GM20431 (cell line): ENCODE results near the gene C10orf143.
"Not testable (repeated sequence)": the region's sequence is repeated elsewhere in the genome, so short reads cannot be mapped to it uniquely, and the experiment has no call there.

Experiments
- in situ Hi-C: fragments of 300-500 bp; cut with MseI, MboI; formaldehyde crosslinking; loops from one replicate; pipeline ENCODE4 v1.15.0; 2020; ENCODE audit warnings: low sequenced_read_pairs; ENCODE audit not compliant: unreplicated experiment

Gene C10orf143

DNA sequence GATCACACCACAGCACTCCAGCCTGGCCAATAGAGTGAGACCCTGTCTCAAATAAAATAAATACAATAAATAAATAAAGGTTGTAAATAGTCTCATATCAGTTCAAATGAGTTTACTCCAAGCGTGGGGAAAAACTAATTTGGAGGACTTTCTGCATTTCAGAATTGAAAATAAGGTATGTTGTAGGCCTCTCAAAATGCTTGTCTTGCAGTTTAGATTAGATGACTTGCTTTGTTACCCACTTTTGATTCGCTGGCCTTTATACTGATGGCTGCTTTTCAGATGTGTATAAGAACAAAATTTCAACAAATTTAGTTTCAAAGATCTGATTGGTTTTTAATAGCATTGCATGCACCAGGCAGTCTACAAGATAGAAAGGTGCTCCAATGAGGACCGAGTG, 2.2 kb upstream of the C10orf143 start:
- in situ Hi-C loops = no loop called here

DNA sequence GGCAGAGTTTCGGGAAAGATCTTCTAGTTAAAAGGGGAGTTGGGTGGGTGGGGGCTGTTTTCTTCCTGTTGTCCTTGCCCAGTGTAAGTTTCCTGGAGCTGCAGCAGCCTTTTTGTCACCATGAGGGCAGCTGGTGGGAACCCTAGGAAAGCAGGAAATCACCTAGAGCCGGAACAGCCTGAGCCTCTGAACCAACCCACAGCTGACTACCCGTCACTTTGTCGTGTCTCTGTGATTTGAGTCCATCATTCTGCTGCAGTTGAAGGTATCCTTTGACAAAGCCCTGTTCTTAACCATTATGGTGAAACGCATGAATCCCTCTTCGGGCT, 1.2 kb upstream of the C10orf143 start:
- in situ Hi-C loops = no loop called here

DNA sequence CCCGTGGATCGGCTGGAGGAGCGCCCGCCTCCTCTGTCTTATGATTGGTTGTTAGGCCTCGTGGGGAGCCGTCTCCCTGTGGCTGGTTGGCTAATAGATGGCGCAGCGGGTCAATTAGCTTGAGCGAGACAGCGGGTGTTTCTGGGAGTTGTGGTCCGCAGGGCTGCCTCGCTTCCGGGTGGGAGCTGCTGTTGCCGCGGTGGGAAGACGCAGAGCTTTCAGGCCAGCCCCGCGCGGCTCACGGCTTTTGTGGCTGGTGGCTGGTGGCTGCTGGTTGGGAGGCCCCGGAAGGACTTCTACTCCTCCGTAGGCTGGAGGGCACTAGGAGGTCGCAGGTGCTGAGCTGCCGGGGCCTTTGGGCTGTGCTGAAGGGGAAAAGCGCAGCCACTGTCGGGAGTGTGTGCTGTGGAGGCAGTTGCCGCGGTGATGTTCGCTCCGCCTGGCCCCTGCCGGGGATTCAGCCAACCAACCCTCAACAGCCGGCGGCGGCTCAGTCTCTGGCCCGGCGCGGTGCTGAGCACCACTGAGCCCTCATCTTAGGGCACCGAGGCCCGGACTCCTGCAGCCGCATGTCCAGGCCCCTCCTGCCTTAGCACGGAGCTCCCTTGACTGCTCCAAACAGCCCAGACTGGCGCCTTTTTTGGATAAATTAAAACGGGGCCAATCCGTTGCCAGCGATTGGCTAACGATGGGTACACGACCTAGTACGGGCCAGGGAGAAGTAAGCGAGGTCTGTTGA, 652 bp upstream of the C10orf143 start:
- in situ Hi-C loops = no loop called here

DNA sequence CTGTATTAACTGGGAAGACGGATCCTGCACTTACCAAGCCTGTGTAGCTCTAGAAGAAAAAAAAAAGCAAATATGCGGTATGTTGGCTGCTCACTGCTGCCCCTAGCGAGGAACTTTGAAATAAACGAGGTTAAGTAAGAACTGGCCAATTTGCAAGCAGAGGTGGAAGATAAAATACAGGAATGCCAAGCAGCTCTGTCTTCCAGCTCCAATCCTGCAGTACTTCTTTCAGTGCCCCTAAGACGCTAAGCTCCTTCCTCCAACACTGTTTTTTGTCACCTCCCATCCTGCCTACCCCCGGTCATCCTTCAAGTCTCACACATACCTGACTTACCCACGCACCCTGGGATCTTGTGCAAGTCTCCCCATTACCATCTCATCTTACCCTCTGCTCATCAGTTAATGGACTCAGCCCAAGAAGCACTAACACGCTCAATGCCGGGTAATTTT, 809 bp downstream of the C10orf143 start:
- in situ Hi-C loops = no loop called here

DNA sequence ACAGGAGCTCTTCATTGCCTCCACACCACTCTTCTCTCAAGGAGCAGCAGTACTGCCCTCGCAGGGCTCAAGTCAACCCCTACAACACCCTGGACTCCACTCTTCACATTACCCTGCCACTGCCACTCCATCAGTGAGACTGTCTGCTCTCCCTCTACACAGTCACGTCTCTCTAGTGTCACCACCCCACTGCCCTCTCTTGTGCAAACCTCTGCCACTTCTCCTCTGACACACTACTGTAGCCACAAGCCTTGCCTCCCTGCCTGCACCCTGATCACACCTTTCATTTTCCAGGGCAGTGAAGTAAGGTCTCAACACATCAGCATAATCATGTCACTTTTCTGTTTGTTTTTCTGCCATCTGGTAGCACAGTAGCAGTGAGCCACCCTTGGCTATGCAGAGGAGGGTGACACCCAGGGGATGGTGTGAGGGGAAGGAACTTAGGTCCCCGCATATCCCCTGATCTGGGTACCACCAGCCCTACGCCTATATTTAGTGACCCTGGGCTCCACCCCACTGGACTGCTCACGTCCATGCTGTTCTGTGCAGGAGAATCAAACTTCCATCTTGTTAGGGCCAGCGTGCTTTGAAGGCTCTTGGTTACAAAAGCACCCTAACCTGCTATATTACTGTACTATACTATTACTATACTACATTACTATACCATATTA, 1.6 kb downstream of the C10orf143 start:
- in situ Hi-C loops = no loop called here

DNA sequence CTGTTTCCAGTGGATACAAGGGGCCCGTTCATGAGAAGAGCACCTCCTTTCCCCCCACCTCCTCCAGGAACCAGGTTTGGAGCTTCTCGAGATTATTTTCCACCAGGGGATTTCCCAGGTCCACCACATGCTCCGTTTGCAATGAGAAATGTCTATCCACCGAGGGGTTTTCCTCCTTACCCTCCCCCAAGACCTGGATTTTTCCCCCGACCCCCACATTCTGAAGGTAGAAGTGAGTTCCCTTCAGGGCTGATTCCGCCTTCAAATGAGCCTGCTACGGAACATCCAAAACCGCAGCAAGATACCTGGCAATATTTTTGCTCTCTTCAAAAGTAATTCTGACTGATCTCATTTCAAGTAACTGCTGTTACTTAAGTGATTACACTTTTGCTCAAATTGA, 2.5 kb downstream of the C10orf143 start:
- in situ Hi-C loops = not testable (repeated sequence)

DNA sequence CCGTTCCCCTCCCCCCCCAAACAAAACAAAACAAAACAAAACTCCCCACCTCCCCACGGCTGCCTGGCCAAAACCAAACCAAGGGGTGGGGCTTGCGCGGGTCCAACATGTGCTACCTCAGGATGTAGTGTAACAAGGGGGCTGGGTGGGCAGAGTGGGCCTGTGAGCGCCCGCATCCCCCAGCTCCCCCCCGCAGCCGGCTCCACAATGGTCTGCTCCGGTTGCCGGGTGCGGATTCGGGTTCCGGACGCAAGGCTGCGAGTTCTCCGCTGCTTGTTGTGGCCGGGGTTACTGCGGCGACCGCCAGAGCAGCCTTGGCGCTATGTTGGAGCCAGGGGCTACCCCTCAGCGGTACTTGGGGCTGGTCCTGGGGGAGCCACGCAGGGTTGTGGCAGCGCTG, 4.9 kb downstream of the C10orf143 start:
- in situ Hi-C loops = no loop called here

DNA sequence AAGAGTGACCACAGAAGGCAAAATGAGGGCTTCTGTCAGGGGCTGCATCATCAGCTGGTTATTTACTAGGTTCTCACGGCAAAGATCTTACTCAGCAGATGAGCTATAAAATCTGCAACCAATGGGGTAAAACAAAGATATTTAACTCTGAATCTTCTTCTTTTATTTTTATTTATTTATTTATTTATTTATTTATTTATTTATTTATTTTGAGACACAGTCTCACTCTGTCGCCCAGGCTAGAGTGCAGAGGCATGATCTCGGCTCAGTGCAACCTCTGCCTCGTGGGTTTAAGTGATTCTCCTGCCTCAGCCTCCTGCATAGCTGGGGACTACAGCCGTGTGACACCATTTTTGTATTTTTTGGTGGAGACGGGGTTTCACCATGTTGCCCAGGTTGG, 11.3 kb downstream of the C10orf143 start:
- in situ Hi-C loops = no loop called here

DNA sequence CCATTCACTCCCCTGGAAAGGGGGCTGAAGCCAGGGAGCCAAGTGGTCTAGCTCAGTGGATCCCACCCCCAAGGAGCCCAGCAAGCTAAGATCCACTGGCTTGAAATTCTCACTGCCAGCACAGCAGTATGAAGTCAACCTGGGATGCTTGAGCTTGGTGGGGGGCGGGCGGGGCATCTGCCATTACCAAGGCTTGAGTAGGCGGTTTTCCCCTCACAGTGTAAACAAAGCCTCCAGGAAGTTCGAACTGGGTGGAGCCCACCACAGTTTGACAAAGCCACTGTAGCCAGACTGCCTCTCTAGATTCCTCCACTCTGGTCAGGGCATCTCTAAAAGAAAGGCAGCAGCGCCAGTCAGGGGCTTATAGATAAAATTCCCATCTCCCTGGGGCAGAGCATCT, 20.1 kb downstream of the C10orf143 start:
- in situ Hi-C loops = not testable (repeated sequence)

DNA sequence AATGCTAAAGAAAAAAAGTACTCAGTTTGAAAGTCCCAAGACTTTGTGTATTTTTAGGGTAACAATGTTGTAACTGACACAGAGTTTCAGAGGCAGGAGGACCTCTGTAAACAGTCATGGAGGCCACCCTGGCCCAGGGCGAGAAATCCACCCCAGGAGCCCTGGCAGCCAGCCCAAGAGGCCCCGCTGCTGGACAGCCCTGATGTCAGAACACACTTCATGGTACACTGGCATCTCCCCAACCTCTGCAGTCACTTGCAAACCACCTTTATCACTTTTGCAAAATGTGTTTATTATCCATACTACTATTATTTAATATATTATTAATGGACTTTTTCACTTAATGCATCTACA, 30.2 kb downstream of the C10orf143 start:
- in situ Hi-C loops = no loop called here

DNA sequence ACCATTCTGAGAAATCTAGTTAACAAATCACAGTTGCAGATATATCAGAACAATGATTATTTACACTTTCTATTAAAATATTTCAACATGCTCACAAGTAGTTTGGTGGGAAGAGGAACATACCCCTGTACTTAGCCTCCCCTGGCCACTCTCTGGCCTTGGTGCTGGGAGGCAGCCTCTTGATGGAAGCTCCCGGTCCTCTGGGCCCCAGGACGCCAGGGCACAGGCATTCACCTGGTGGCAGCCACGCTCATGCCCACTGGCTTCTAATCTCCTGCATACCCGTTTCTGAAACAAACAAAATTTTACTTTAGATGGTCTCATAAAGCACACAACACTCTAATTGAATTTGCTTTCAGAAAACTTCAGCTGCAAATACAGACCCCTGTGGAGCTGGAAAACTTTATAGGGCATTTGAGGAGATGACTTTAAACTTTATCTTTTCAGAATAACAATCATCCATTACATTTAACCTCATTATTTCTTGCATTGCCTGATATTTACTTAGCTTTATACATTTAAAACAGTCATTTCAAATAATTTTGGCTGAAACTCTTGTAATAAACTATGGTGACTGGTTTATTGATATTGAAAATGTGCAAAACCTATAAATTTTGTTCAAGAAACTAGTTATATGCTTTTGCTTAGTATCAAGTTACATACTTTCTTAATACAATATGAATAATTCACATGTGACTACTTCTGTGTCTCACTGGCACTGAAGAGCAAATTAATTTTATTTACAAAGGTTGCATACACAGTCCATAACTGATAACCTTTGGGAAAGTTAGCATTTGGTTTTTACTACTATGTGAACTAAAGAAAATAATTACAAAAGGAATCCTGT, 30.8 kb downstream of the C10orf143 start:
- in situ Hi-C loops = no loop called here

DNA sequence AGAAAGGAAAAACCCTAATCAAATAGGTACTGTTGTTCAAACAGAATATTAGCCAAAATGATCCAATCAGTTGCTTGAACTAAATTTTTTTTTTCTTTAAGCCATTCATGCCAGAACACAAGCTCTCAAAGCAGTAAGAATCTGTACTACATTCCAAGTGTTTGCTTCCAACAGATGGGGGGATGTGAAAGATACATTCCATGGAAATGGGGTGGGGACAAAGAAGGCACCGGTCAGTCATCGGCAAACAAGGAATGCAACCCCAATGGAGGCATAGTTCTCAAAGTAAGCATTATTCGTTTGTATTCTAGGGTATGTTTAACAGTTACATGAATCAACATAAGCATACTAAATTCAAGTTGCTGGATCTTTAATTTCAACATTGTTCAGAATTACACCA, 32.5 kb downstream of the C10orf143 start:
- in situ Hi-C loops = no loop called here

DNA sequence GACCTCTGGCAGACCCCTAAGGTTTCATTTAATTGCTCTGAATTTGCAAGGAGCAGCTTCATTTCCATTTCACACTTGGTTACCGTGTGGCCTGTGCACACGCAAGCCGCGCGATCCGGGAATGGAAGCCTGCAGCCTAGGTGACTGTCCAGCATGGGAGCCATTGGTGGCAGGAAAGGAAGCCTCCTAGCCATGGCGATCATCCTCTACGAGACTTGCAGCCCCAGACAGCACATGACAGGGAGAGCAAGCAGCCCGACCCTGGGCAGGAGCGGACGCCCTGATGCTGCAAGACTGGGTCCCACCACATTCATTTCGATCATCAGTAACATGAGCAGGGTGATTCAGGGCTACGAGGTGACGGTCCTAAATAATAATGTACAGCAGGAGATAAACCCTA, 33.9 kb downstream of the C10orf143 start:
- in situ Hi-C loops = no loop called here

DNA sequence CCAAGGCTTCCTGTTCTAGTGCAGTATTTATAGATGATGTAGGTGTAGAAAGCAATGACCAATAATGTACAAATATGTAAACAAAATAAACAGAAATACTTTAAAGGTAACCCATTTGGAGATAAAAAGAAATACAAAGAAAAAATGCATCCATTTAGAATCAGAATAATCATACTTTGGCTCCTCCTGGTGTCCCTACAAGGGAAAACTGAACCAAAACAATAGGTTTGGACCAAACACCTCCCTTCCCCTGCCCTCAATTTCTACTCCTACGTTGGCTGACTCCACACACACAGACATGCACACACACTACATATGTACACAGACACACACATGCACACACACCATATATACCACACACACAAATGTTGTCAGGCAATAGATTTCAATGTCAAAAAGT, 36.0 kb downstream of the C10orf143 start:
- in situ Hi-C loops = no loop called here

DNA sequence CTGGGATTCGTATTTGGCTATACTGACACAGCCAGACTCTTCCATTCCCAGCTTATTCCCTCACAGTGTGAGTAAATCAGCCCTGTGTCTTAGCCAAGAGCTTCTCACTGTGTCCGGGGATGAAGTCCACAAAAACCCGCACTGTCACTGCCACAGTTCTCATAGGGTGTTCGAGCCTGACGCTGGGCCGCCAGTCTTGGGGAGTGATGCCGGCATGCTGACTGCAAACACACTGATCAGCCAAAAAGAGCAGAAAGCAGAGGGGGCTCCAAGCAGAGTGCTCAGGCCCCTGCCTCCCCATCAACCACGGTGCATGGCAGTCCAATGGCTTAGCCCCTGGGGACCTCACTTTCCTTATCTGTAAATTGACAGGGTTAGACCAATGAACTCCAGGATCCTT, 36.7 kb downstream of the C10orf143 start:
- in situ Hi-C loops = no loop called here

DNA sequence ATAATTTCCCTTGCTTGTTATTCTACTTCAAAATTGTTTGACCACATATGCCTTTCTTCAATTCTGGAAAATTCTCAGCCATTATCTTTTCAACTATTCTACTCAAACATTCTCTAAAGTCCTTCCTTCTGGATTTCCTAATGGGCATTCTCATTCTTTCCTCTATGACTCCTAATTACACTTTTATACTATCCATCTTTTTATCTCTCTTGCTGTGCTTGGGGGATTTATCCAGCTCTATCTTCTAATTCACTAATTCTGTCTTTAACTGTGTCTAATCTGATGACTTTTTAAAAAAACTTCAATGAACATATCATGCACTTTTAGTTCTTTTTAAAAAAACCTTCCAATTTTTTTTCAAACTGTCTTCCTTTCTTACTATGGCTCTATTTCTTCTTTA, 38.4 kb downstream of the C10orf143 start:
- in situ Hi-C loops = no loop called here

DNA sequence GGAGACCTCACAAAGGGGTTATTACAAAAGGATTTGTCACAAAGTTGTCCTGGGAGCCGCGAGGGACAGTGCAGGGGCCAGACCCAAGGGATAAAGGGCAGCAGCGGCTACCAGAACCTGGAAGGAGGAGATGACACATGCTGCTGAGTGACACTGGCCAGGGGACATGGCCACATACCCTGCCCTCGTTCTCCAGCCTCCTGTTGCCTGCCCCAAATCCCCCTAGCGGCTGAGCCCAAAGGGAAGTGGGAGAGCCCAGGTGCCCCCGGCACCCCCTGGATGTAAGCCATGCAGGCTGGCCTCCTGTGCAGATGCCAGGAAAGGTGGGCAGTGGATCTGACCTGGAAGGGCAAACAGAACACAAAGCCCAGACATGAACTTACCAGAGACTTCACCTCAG, 42.7 kb downstream of the C10orf143 start:
- in situ Hi-C loops = no loop called here

DNA sequence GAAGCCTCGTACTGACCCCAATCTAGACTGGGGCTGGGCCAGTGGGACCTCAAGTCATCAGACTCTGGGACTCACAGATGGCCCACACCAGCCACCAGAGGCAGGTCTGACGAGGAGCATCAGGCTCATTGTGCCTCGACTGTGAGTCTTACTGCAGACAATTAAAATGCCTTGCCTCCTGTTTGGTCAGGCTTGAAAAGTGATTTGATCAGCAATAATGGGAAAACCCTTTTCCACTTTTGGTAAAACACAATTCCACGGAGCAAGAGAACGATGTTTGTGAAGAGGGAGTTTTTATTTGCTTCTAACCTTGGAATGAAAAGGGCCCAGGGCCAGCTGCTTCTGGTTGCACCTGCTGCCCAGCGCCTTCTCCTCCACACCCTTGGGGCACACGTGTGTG, 43.9 kb downstream of the C10orf143 start:
- in situ Hi-C loops = no loop called here

DNA sequence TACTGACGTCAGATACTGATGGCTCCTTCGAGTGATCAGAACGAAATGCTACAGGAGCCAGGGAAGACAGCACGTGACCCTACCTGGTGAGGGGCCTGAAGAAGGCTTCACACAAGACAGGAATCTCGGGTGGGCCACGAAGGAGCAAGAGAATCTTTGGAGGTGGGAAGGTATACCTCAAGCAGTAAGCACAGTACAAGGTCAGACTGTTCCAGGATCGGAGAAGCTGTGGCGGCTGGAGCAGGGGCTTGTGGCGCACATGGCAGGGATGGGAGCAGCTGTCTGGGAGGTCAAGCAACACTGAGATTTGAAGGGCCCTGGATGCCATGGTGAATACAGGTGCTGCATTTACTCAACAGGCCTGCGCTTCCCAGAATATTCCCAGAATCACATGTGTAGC, 45.4 kb downstream of the C10orf143 start:
- in situ Hi-C loops = no loop called here

DNA sequence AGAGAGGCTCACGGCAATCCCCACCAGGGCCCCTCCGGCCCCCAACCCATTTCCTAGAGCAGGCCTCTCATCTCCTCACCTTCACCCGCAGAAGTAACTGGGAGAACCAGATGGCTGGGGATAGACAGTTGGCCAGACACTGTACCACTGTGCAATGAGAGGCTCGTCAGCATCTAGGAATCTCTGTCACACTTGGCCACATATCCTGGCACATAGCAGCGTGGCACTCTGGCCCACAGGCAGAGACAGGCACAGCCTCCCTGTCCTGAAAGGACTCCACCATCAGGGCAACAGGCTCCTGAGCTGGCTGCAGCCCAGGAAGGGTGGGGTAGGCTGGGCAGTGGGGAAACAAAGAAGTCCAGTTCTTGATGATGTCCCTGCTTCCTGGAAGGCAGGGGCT, 45.8 kb downstream of the C10orf143 start:
- in situ Hi-C loops = no loop called here

DNA sequence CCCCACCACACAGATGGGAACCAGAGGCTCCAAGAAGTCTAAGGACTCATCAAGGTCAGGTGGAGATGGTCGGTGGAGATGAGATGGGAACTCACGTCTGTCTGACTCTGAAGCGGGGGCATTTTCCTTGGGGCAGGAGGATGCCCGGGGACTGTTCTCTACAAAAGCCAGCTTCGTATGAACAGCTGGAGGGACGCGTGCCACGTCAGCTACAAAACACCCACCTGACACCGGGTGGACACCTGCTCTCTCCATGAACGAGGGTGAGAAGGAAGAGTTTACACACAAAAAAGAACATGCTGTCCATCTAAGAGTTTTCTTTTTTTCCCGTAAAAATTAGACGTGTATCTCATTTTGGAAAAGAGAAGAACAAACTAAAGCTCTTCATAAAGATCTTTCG, 47.7 kb downstream of the C10orf143 start:
- in situ Hi-C loops = no loop called here
